Progenitor cell of endocrine pancreas (in vitro differentiated cells): Measurements from ENCODE around the gene DNAH7. TPM values are rescaled to one million over a fixed set of nuclear protein-coding genes. Genes with fewer than 3 reads are reported as not detected.

Source experiments
- DNase-seq: peaks from one replicate; pipeline ENCODE4 v3.0.0; 2021; ENCODE audit warnings: low spot score; ENCODE audit not compliant: unreplicated experiment
- H3K27ac Mint-ChIP-seq: 2 replicates; pipeline ENCODE4 v1.8.0; 2021; ENCODE audit warnings: mild to moderate bottlenecking, moderate library complexity, mixed read lengths
- H3K27me3 Mint-ChIP-seq: 2 replicates; pipeline ENCODE4 v1.8.0; 2021; ENCODE audit warnings: mixed read lengths
- H3K36me3 Mint-ChIP-seq: 2 replicates; pipeline ENCODE4 v1.8.0; 2022; ENCODE audit warnings: mixed read lengths; ENCODE audit not compliant: insufficient read depth
- H3K4me1 Mint-ChIP-seq: 2 replicates; pipeline ENCODE4 v1.8.0; 2021; ENCODE audit warnings: low read depth, mixed read lengths
- H3K4me3 Mint-ChIP-seq: 2 replicates; pipeline ENCODE4 v1.8.0; 2021; ENCODE audit warnings: low read depth, mild to moderate bottlenecking, moderate library complexity, mixed read lengths
- H3K9me3 Mint-ChIP-seq: 2 replicates; pipeline ENCODE4 v1.8.0; 2021; ENCODE audit warnings: low read depth, mixed read lengths
- CTCF ChIP-seq: fragments of 200-600 bp; sonication (generic); IDR thresholded peaks from one replicate; pipeline ENCODE4 v1.5.0; 2021; ENCODE audit warnings: antibody characterized with exemption, mild to moderate bottlenecking; ENCODE audit not compliant: unreplicated experiment
- total RNA-seq: library from RNA; stranded (reverse); gene quantifications from 2 replicates; pipeline ENCODE4 v1.2.1, GENCODE V29; 2021

The DNAH7 gene
- total RNA-seq, 1 donor from 2014 or later: 5.9 TPM

- H3K27me3 Mint-ChIP-seq: no peaks in the 10 kb centered on the region
- no peaks in the 10 kb centered on the region for H3K9me3 Mint-ChIP-seq
- peaks cover 7% of the 10 kb centered on the region for H3K4me1 Mint-ChIP-seq
- no peak for DNase-seq
- no peak overlapping the region for H3K4me3 Mint-ChIP-seq
- H3K36me3 Mint-ChIP-seq: peaks cover 41% of the 10 kb centered on the region
- peak overlapping the region; percentile 11 for H3K27ac Mint-ChIP-seq
- TF ChIP-seq CTCF: no peak
These were observed 337.7 kb downstream of the DNAH7 start for GRCh38 chr2:195730912-195731311.

GRCh38 chr2:195727106-195727505 lies 341.5 kb downstream of the DNAH7 start:
- H3K27me3 Mint-ChIP-seq: no peaks in the 10 kb centered on the region
- TF ChIP-seq CTCF: no peak
- peaks cover 34% of the 10 kb centered on the region for H3K36me3 Mint-ChIP-seq
- H3K9me3 Mint-ChIP-seq: no peaks in the 10 kb centered on the region
- no peak for DNase-seq
- no peak overlapping the region for H3K4me3 Mint-ChIP-seq
- peaks cover 28% of the 10 kb centered on the region for H3K4me1 Mint-ChIP-seq
- no peak overlapping the region for H3K27ac Mint-ChIP-seq

DNA sequence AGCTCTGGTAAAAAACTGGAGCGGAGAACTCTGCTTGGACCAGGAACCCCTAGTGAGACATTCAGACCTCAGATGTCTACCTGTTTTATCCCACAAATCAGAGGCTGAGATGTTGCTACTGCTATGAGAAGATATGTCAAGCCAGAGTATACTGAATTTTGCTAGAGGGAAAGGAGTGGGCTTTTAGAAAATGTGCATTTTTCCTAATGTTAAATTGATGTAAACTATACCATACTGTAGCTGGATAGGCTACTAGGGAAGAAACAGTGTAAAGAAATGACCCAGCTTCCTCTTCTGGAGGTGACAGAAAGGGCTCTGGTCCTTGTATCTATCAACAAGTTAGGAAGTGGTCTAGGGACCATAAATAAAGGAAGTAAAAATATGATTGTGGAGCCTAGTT lies 346.6 kb downstream of the DNAH7 start:
- peaks cover 21% of the 10 kb centered on the region for H3K36me3 Mint-ChIP-seq
- no peak for DNase-seq
- no peak overlapping the region for H3K4me3 Mint-ChIP-seq
- no peak for TF ChIP-seq CTCF
- no peaks in the 10 kb centered on the region for H3K27me3 Mint-ChIP-seq
- no peak overlapping the region for H3K27ac Mint-ChIP-seq
- H3K4me1 Mint-ChIP-seq: peaks cover 28% of the 10 kb centered on the region
- no peaks in the 10 kb centered on the region for H3K9me3 Mint-ChIP-seq

DNA sequence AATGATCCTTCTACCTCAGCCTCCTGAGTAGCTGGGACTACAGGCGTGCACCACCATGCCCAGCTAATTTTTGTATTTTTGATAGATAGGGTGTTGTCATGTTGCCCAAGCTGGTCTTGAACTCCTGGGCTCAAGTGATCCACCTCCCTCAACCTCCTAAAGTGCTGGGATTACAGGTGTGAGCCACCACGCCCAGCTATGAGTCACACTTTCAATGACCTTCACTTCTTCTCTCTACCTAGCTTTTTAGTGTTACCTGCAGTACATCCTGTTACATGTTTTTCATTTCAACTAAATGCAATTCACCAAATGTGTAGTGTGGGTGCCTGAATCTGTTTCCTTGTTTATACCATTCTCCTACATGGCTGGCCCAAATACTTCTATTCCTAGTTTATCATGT lies 347.6 kb downstream of the DNAH7 start:
- Mint-ChIP-seq H3K4me3 (no peak overlapping the region), H3K9me3 (no peaks in the 10 kb centered on the region), H3K4me1 (peaks cover 23% of the 10 kb centered on the region), H3K27me3 (no peaks in the 10 kb centered on the region), H3K36me3 (peaks cover 23% of the 10 kb centered on the region), H3K27ac (no peak overlapping the region)
- no peak for TF ChIP-seq CTCF
- DNase-seq: no peak

- no peak for TF ChIP-seq CTCF
- DNase-seq: no peak
- no peaks in the 10 kb centered on the region for H3K27me3 Mint-ChIP-seq
- peaks cover 27% of the 10 kb centered on the region for H3K36me3 Mint-ChIP-seq
- H3K4me3 Mint-ChIP-seq: no peak overlapping the region
- peaks cover 2% of the 10 kb centered on the region for H3K4me1 Mint-ChIP-seq
- H3K27ac Mint-ChIP-seq: no peak overlapping the region
- H3K9me3 Mint-ChIP-seq: no peaks in the 10 kb centered on the region
These were observed 352.2 kb downstream of the DNAH7 start for GRCh38 chr2:195716466-195716865.
